Measurements from ENCODE around the gene RAB10.
"Not testable (repeated sequence)": the region's sequence is repeated elsewhere in the genome, so short reads cannot be mapped to it uniquely, and the experiment has no call there.

RAB10 gene

DNA sequence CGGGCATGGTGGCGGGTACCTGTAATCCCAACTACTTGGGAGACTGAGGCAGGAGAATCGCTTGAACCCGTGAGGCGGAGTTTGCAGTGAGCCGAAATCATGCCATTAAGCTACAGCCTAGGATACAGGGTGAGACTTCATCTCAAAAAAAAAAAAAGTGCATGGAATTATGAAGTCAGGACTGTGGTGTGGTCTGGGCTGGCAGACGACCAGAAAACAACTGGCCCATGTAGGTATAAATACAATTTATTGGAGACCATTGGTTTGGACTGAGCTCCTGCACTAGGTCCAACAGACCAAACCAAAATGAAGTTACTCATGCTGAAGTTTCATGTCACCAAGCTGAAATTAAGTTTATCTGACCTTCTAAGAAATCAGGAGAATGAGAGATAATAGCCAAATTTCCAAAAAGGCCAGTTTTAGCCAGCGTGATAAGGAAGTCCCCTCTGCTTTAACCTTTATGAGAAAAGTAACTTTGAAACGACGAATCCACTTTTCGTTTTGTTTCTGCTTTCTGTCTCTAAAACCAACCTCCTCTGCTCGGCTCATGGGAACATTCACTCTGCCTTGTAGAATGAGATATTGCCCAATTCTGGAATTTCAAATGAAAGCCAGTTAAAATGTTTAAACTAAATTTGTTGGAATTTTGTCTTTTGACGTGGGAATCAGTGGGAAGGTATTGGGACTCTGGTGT lies 17.7 kb upstream of the RAB10 start:
- no peak for DNase-seq

DNA sequence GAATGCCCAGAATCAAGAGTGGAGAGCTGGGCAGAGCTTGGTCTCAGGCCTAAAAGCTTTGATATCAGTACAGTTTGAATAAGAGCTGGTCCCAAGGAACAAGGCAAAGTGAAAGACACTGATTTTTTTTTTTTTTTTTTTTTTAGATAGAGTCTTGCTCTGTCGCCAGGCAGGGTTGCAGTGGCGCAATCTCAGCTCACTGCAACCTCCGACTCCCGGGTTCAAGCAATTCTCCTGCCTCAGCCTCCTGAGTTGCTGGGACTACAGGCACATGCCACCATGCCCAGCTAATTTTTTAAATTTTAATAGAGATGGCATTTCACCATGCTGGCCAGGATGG lies 17.2 kb upstream of the RAB10 start:
- DNase-seq: not testable (repeated sequence)

DNA sequence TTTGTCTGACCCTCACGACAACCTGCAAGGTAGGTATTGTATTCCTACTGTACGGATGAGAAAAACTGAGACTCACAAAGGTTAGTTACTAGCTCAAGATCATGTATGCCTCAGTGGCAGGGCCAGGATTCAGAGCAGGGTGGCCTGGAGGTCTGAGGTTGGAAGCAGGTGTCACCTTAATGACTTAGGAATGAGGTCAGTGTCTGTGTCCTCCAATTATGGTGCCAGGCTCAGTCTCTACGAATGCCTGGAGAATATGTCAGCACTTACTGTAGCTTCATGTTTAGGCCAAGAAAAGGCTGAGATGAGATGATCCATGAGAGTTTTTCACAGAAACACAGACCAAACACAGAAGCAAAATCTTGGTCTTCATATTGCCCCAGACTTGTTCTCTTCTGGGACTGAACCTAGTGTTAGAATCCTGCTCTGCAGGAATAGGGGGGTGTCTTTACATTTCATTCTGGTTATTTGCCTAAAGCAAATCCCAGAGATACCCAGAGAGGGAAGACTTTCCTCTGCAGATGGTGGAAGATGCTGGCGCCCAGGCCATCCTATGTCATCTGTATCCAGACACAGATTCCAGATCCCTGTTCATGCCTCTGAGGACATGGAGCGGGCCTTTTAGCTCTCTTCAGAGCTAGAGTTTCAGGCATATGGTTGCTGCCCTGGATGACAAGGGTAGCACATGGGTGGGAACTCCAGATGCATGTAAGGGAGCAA lies 16.3 kb upstream of the RAB10 start:
- DNase-seq: no peak

DNA sequence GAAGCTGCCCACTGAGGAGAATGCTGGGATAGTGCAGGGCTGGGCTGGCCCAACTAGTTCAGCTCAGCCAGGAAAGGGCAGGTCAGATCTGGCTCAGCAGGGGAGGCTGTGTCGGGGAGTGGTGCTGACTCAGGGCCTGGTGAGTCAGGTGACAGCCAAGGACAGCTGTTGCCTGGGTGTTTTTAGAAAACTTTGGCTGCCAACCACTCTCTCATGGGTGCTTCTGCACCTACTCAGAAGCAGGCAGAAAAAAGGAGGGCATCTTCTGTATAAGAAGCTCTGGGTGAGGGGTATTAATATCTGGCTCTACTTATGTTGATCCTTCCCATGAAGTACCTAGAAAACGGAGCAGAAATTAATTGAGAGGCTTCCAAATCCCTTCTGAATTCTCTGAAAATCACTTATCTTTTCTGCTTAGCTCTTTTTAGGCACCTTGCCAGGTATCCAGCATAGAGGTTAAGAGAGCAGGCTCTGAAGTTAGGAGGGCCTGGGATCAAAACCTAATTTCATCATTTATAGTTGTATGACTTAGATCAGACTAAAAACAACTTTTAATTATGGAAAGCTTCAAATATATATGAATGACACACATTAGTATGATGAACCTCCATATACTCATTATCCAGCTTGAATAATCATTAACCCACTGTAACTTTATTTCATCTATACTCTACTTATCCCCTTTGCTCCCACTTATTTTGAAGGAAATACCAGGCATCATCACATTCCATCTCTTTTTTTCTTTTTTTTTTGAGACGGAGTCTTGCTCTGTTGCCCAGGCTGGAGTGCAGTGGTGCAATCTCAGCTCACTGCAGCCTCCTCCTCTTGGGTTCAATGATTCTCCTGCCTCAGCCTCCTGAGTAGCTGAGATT lies 15.5 kb upstream of the RAB10 start:
- DNase-seq: peak in 11 of 56 donors; percentile 2 to 46 (median 16)

DNA sequence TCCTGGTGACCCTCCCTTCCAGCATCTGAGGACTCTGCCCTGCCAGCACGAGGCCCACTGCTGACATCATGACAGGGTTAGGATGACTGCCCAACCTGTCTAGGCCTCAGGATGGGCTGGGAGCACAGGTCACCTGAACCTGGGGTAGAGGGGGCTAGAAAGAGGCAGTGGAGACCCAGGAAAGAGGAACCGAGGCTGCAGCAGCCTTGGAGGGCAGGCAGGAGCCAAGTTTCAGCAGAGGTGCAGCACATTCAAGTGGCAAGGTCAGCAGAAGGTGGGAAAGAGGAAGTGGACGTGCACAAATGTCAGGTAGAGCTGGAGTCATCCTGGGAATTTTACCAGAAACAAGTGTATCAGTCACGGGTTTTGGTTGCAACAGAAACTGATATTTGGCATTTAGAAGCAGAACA lies 13.6 kb upstream of the RAB10 start:
- DNase-seq: no peak

DNA sequence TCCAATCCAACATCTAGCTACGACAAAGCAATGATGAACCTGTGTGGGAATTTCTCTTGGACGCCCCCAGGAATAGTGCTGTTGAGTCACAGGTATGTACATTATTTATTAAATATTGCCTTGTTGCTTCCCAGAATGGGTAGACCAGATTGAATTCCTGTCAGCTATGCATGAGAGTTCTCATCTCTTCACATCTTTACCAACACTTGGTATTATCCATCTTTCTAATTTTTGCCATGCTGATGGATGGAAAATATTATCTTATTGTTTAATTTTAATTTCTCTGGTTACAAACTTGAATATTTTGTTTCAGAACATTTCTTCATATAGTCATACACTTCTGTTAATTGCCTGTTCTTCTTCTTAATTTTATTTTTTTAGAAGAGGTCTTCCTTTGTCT lies 9.6 kb upstream of the RAB10 start:
- no peak for DNase-seq

DNA sequence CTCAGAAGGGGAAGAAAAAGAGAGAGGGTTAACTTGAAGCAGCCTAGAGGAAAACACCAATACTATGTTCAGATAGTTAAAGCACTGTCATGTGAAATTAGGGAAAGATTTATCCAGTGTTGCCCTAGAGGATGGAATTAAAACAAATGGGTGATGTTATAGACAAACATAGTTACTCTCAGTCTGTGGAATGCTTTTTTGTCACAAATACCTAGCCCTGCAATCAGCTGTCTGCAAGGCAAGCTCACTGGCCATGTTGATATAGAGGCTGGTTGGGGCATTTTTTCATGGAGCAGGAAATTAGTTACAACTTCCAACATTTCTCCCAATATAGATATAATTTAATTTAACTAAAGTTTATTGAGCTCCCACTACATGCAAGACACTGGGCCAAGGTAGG lies 8.4 kb upstream of the RAB10 start:
- no peak for DNase-seq

DNA sequence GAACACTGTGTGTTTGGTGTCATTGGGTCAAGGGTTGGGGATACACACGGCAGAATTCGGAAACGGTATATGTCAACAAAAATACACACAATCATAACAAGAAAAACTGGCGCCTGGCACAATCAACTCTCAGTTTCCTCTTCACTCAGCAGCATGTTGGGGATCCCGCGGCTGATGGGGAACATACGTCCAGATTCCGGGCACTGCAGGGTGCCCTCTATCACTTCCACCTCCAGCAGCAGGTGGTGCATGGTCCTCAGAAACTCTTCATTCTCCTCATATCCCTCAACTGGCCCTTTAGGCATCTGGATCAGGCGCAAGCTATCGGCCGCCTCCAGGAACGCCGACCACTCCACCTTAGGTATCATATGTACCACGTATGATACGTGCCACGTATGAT lies 5.8 kb upstream of the RAB10 start:
- DNase-seq: not testable (repeated sequence)

DNA sequence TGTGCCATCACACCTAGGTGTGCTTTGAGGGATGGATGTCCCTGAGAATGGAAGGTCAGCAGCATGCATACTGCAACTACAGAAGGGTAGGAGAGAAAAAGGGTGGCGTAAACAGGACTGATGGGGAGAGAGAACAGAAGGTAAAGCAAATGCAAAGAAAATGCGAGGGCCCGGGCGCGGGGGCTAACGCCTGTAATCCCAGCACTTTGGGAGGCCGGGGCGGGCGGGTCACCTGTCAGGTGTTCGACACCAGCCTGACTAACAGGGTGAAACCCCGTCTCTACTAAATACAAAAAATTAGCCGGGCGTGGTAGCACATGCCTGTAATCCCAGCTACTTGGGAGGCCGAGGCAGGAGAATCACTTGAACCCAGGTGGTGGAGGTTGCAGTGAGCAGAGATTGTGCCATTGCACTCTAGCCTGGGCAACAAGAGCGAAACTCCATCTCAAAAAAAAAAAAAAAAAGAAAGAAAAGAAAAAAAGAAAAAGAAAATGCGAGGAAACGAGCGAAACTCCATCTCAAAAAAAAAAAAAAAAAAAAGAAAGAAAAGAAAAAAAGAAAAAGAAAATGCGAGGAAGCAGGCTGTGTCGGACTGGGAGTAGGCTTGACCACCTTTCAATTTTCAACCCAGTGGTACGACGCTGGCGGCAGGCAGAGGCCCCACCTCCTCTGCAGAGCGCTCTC lies 1.2 kb upstream of the RAB10 start:
- not testable (repeated sequence) for DNase-seq

DNA sequence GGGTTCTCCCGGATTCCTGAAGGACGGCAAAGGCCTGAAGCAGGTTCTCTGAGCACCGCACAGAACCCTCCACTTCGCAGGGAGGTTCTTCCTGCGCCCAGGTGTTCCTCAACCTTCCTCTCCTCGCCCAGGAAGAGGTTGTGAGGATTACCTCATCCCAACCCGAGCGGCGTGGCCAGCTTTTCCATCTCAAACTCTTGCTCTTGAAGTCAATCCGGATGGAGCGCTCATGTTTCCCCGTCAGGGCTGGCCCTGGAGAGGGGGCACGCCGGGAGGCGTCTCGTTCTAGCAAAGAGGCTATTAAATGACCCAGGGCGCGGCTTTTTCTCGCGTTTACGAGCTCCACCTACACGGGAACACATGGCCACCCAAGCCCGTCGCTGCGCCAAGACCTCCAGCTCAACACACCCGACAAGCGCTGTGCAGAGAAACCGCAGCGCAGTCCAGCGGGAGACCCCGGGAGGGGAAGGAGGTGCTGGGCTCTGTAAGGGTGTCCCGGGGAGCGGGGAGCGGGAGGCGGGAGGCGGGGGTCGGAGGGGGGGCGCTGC lies 540 bp upstream of the RAB10 start:
- DNase-seq: peak in 24 of 56 donors; percentile 47 to 83 (median 68)

DNA sequence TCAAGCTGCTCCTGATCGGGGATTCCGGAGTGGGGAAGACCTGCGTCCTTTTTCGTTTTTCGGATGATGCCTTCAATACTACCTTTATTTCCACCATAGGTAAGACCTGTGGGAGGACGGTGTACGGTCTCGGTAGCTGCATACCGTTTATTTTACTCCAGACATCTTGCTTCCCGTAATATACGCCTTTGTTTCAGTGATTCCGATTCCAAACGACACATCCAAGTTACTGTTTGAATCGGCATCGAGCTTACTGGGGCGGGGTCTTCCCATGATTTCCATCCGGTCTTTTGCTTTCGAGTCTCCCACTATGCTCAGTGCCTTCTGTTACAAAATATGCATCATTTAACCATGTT lies 731 bp downstream of the RAB10 start:
- peak in 1 of 56 donors; percentile 56 for DNase-seq

DNA sequence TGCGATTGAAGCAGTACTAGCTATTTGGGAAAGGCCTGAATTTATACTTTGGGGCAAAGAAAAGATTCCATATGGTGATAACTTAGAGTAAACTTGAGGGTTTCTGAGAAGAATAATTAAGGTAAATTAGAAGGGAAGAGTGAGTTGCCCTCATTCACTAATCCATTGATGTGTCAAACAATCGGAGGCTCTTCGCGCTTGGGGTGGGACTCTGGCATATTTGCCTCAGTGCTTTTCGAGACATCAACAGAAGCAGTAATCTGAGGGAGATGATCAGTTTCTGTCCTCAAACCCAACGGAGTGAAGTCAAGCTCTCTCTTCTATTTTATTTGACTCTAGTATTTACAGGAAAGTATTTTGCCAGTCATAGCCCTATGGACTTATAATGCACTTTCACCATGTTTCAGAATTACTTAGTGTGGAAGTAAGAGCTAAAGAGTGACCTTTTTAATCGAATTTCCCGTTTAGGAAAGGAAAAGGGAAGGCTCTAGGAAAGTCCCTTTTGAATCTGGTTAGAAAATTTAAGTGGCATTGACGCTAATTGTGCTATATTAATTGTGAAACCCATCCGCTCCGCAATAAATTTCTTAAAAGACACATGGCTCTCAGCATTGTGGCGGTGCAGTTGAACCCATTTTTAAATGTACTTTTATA lies 1.3 kb downstream of the RAB10 start:
- peak in 1 of 56 donors; percentile 4 for DNase-seq

DNA sequence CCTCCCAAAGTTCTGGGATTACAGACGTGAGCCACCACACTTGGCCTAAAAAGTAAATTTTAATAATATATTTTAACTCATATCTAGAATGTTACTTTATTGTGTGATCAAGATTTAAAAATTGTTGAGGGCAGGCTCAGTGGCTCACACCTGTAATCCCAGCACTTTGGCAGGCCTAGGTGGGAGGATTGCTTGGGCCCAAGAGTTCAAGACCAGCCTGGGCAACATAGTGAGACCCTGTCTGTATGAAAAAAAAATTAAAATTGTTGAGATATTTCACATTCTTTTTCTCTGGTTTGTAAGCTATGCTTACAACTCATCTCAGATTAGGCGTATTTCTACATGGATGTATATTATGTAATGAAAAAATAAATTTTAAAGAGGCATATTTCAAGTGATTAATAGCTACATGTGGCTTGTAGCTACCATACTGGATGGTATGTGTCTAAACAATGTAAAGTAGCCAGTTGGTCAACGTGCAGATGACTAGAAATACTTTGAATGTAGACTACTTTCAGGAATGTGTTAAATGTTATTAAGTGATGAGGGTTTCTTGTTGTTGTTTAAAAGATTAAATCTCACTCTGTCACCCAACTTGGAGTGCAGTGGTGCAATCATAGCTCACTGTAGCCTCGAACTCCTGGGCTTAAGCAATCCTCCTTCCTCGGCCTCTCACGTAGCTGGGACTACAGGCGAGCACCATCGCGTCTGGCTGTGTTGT lies 5.9 kb downstream of the RAB10 start:
- DNase-seq: no peak

DNA sequence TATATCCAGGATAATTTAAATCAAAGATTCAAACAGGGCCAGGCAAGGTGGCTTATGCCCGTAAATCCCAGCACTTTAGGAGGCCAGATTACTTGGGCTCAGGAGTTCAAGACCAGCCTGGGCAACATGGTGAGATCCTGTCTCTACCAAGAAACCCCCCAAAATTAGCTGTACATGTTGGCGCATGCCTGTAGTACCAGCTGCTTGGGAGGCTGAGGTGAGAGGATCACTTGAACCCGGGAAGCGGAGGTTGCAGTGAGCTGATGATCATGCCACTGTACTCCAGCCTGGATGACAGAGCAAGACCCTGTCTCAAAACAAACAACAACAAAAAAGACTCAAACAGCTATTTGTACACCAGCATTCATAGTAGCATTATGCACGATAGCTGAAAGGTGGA lies 9.2 kb downstream of the RAB10 start:
- no peak for DNase-seq

DNA sequence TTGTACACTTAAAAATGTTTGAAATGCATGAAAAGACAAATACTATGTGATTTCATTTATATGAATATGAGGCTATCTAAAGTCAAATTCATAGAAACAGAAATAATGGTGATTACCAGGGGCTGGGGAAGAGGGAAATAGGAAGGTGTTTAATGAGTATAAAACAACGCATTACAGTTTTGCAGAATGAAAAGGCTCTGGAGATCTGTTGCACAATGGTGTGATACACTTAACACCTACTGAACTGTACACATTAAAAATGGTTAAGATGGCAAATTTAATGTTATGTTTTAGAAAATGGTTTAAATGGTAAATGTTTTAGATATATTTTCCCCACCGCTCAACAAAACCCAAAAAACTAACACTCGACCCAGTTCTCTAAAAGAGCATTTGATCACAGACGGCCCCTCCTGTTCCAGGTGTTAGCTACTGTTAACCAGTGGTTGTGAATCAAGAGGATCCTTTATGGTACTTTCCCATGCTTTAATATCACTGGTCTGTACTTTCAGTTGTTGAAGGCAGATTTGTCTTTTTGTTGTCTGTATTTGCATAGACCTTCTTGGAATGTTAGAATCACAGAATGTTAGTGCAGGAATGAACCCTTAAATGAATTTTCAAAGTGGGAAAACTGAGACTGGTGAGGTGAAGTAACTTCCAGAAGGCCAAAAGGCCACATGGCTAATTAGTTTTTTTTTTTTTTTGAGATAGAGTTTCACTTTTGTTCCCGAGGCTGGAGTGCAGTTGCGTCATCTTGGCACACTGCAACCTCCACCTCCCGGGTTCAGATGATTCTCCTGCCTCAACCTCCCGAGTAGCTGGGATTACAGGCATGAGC lies 10.2 kb downstream of the RAB10 start:
- peak in 1 of 56 donors; percentile 1 for DNase-seq

DNA sequence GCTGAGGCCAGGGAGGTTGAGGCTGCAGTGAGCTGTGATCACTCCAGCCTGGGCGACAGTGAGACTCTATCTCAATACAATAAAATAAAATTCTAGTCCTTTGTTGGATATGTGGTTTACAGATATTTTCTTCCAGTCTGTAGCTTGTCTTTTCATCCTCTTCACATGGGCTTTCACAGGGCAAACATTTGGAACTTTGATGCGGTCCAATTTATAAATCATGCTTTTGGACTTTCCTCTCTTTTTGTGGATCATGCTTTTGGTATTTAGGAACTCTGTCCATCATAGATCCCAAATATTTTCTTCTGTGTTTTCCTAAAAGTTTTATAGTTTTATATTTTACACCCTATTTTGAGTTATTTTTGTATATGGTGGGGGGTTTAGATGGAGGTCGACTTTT lies 14.9 kb downstream of the RAB10 start:
- DNase-seq: no peak

DNA sequence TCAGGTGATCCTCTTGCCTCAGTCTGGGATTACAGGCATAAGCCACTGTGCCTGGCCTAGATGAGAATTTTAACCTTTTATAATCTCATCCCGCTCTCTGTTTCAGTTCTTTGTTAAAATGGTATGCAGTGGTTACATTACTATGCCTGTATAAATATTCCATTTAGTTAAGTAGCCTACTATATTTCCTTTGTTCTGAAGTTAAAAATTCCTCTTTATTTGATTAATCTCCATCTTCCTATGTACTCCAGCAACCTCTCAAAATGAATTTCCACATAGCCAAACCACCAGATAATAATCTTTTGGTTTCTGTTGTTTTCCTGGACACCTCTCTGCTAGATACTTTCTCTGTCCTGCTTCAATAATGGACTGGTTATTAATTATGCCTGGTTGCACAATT lies 15.8 kb downstream of the RAB10 start:
- no peak for DNase-seq

DNA sequence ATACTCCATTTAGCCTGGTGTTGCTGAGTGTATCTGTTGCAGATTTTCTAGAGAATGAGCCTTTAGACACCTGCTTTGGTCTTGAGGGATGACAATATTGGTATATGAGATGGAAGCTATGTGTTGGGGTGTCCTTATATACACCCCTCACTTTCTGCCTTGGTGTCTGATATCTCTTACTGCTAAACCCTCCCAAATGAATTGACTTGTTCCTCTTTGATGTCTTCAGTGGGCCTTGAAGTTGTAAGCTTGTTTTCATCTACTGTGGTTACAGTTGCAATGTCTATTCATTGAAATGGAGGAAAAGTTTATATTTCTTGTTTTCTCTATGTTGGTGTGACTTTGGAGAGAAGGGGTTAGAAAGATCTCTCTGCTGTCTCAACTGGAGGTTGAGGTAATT lies 18.9 kb downstream of the RAB10 start:
- DNase-seq: no peak

All from nucleus accumbens (tissue), 56 donors.